GM12891 (cell line): ENCODE data around the gene SIVA1.

ENCODE experiments used
- POLR2A ChIP-seq: IDR thresholded peaks from 2 replicates; pipeline ENCODE4 v1.6.1; 2011; ENCODE audit warnings: low read depth, low read length, control low read depth
- POLR2AphosphoS5 ChIP-seq: IDR thresholded peaks from 2 replicates; pipeline ENCODE4 v1.6.1; 2011; ENCODE audit warnings: low read depth, low read length, control low read depth

DNA sequence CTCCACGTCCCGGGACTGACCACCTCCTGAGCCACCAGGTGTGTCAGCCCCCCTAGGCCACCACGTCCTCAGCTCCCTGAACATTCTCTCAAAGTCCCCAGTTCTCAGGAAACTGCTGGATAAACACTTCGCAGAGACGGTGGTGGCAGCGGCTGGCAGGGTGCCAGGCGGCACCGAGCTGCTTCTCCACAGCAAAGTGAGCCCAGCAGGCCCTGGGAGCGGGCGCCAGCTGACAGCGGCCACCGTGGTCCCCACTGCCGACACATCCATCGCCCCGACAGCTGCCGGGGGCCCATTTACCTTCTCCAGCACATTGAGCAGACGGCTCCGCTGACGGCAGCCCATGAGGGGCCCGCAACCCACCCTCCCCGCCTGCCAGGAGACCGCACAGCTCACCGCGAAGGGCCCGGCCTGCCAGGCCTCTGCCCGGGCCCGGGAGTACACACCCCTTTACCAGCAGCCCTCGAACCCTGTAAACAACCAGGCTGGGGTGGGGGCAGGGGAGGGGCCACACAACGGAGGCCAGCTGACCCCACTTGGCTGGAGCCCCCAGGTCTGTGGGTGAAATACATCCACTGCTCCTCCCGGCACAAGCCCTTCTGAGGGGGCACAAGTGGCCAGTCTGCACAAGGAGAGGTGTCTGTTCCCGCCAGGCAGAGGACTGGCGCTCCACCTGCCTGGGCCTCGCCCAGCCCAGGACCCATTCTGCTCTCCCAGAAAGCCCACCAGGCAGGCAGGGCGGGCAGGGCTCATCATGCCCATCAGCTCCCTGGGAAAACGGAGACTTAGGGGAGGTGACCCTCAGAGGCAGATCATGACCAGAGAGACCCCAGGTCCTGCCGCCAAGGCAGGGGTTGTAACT is 32.1 kb downstream of the SIVA1 start:
- no peak for TF ChIP-seq POLR2AphosphoS5
- TF ChIP-seq POLR2A, result no peak
